A673 (cell line): ENCODE measurements around the gene KYNU. TPM values are rescaled to one million over a fixed set of nuclear protein-coding genes. Genes with fewer than 3 reads are reported as not detected.

Source experiments
- BruUV-seq: library from RNA; stranded (reverse); fragments of 400-500 nt; replicated peaks from 2 replicates; lab custom pipeline; 2021; lab: Mats Ljungman, UMichigan
- CTCF ChIA-PET: fragments of 300-600 bp; sonication (Branson Sonifier 250); formaldehyde crosslinking; loops from one replicate; lab custom pipeline; 2022; ENCODE audit warnings: antibody characterized with exemption; lab: Charles Lee
- POLR2A ChIA-PET: fragments of 300-600 bp; sonication (Branson Sonifier 250); formaldehyde crosslinking; loops from one replicate; lab custom pipeline; 2022; ENCODE audit warnings: antibody characterized with exemption; ENCODE audit not compliant: low non-redundant PET; lab: Charles Lee
- DNase-seq: peaks from one replicate; pipeline ENCODE4 v3.0.0-alpha.2; 2015; ENCODE audit warnings: low spot score
- H3K27ac ChIP-seq: fragments of 200-600 bp; sonication (generic); 2 replicates; pipeline ENCODE4 v1.5.1; 2016; ENCODE audit warnings: mixed run types, low read depth, mild to moderate bottlenecking, mixed read lengths, antibody characterized with exemption, low read length; ENCODE audit not compliant: poor library complexity, severe bottlenecking
- H3K27me3 ChIP-seq: fragments of 200-600 bp; sonication (generic); replicated peaks from 2 replicates; pipeline ENCODE4 v1.6.1; 2017; ENCODE audit warnings: mixed run types, low read depth, mild to moderate bottlenecking, mixed read lengths, antibody characterized with exemption, low read length; ENCODE audit not compliant: insufficient read depth, poor library complexity
- H3K36me3 ChIP-seq: fragments of 200-600 bp; sonication (generic); 2 replicates; pipeline ENCODE4 v1.6.1; 2016; ENCODE audit warnings: mixed run types, mild to moderate bottlenecking, mixed read lengths, antibody characterized with exemption, low read length; ENCODE audit not compliant: insufficient read depth, poor library complexity, severe bottlenecking
- H3K4me1 ChIP-seq: fragments of 200-600 bp; sonication (generic); 2 replicates; pipeline ENCODE4 v1.6.1; 2017; ENCODE audit warnings: mixed run types, mild to moderate bottlenecking, mixed read lengths, antibody characterized with exemption, low read length; ENCODE audit not compliant: insufficient read depth, poor library complexity, severe bottlenecking
- H3K4me3 ChIP-seq: fragments of 200-600 bp; sonication (generic); 2 replicates; pipeline ENCODE4 v1.5.1; 2016; ENCODE audit warnings: low read depth, mixed run types, mild to moderate bottlenecking, mixed read lengths, low read length; ENCODE audit not compliant: poor library complexity, severe bottlenecking
- H3K9me3 ChIP-seq: fragments of 200-600 bp; sonication (generic); 2 replicates; pipeline ENCODE4 v1.6.1; 2016; ENCODE audit warnings: mixed run types, low read depth, mild to moderate bottlenecking, mixed read lengths, antibody characterized with exemption, low read length; ENCODE audit not compliant: poor library complexity, severe bottlenecking
- CTCF ChIP-seq: fragments of 300-800, 200-600 bp; sonication (generic); conservative IDR thresholded peaks from 2 replicates; pipeline ENCODE4 v1.5.1; 2017; ENCODE audit warnings: low read depth, mild to moderate bottlenecking, antibody characterized with exemption, low read length, moderate library complexity, mixed read lengths
- EZH2 ChIP-seq: fragments of 200-600 bp; sonication (generic); IDR thresholded peaks from 2 replicates; pipeline ENCODE4 v1.6.1; 2017; ENCODE audit warnings: borderline replicate concordance, low read depth, mild to moderate bottlenecking, mixed read lengths, antibody characterized with exemption, low read length; ENCODE audit not compliant: poor library complexity, severe bottlenecking
- intact Hi-C: fragments of 100-400 bp; cut with micrococcal nuclease; formaldehyde crosslinking; loops from one replicate; pipeline ENCODE4 v1.10.0; 2022; ENCODE audit not compliant: unreplicated experiment
- total RNA-seq: library from RNA; stranded (reverse); gene quantifications from 2 replicates; pipeline ENCODE4 v1.2.3, GENCODE V29; 2021

KYNU gene
- total RNA-seq, 1 experiment from 2014 or later = 2.5 TPM

GRCh38 chr2:142983174-142983573 lies 105.7 kb downstream of the KYNU start:
- H3K36me3 ChIP-seq = no peaks in the 10 kb centered on the region
- ChIA-PET CTCF (no interaction called here), POLR2A (no interaction called here)
- H3K9me3 ChIP-seq = no peaks in the 10 kb centered on the region
- no peak overlapping the region for H3K27ac ChIP-seq
- no TSS peak for BruUV-seq
- intact Hi-C loops = loop anchor here (10.0 kb wide), 1 partner anchor 818 kb away; no protein-coding TSS in a partner anchor
- DNase-seq = no peak
- TF ChIP-seq EZH2 (no peak), CTCF (no peak)
- no peaks in the 10 kb centered on the region for H3K27me3 ChIP-seq
- no peak overlapping the region for H3K4me3 ChIP-seq
- H3K4me1 ChIP-seq = peaks cover 6% of the 10 kb centered on the region

- ChIA-PET POLR2A (no interaction called here), CTCF (no interaction called here)
- no peak for TF ChIP-seq EZH2
- no peak for TF ChIP-seq CTCF
- H3K27me3 ChIP-seq = no peaks in the 10 kb centered on the region
- no peak overlapping the region for H3K27ac ChIP-seq
- no peak overlapping the region for H3K4me3 ChIP-seq
- peaks cover 9% of the 10 kb centered on the region for H3K4me1 ChIP-seq
- intact Hi-C loops = loop anchor here (10.0 kb wide), 1 partner anchor 820 kb away; no protein-coding TSS in a partner anchor
- H3K36me3 ChIP-seq = no peaks in the 10 kb centered on the region
- no peaks in the 10 kb centered on the region for H3K9me3 ChIP-seq
- no peak for DNase-seq
- BruUV-seq = no TSS peak
Measured at GRCh38 chr2:142984657-142985056, 107.2 kb downstream of the KYNU start.

- Histone ChIP-seq H3K36me3 (no peaks in the 10 kb centered on the region), H3K9me3 (no peaks in the 10 kb centered on the region), H3K27me3 (no peaks in the 10 kb centered on the region), H3K4me3 (no peak overlapping the region), H3K27ac (no peak overlapping the region), H3K4me1 (peaks cover 10% of the 10 kb centered on the region)
- TF ChIP-seq CTCF = no peak
- TF ChIP-seq EZH2 = no peak
- DNase-seq = no peak
- ChIA-PET CTCF (no interaction called here), POLR2A (no interaction called here)
- no TSS peak for BruUV-seq
- intact Hi-C loops = loop anchor here (10.0 kb wide), 1 partner anchor 822 kb away; no protein-coding TSS in a partner anchor
Measured at GRCh38 chr2:142987044-142987443, 109.6 kb downstream of the KYNU start.
